Activated CD8-positive, alpha-beta T cell treated with anti-CD3 and anti-CD28 coated beads, Interleukin-2, amount 10 ng/mL, durations not matched to agents 7 days and 5 days (primary cell): ENCODE results near the gene KCNQ1OT1. TPM values are rescaled to one million over a fixed set of nuclear protein-coding genes. Genes with fewer than 3 reads are reported as not detected.

Source experiments
- ATAC-seq: fragments of 150-1000 bp; cut with Tn5 transposase; one replicate; pipeline ENCODE4 v1.10.0; 2021; ENCODE audit warnings: moderate library complexity
- CTCF ChIA-PET: fragments of 350-600 bp; sonication (Branson Sonifier 250); formaldehyde crosslinking; loops from one replicate; lab custom pipeline; 2021; ENCODE audit warnings: antibody characterized with exemption; lab: Charles Lee
- POLR2A ChIA-PET: fragments of 350-600 bp; sonication (Branson Sonifier 250); formaldehyde crosslinking; loops from one replicate; lab custom pipeline; 2021; ENCODE audit warnings: antibody characterized with exemption; lab: Charles Lee
- DNase-seq: peaks from one replicate; pipeline ENCODE4 v3.0.0-alpha.2; 2020
- H3K27ac Mint-ChIP-seq: one replicate; pipeline ENCODE4 v1.8.0; 2021; ENCODE audit warnings: mild to moderate bottlenecking, mixed read lengths
- H3K27me3 Mint-ChIP-seq: one replicate; pipeline ENCODE4 v1.8.0; 2021; ENCODE audit warnings: low read depth, mixed read lengths
- H3K36me3 Mint-ChIP-seq: one replicate; pipeline ENCODE4 v1.8.0; 2021; ENCODE audit warnings: low read depth, mixed read lengths
- H3K4me1 Mint-ChIP-seq: one replicate; pipeline ENCODE4 v1.8.0; 2021; ENCODE audit warnings: low read depth, mixed read lengths
- H3K4me3 Mint-ChIP-seq: one replicate; pipeline ENCODE4 v1.8.0; 2021; ENCODE audit warnings: mild to moderate bottlenecking, mixed read lengths
- H3K9me3 Mint-ChIP-seq: one replicate; pipeline ENCODE4 v1.8.0; 2022; ENCODE audit warnings: mixed read lengths; ENCODE audit not compliant: insufficient read depth
- total RNA-seq, 2 experiments: library from RNA; stranded (reverse); gene quantifications; one replicate each; pipeline ENCODE4 v1.2.3, GENCODE V29; 2021

The KCNQ1OT1 gene
- total RNA-seq, 2 experiments from 2014 or later, result 0.24 to 0.26 TPM

GRCh38 chr11:2580571-2581001 lies 119.2 kb downstream of the KCNQ1OT1 start:
- Mint-ChIP-seq H3K27me3 (no peaks in the 10 kb centered on the region), H3K36me3 (no peaks in the 10 kb centered on the region), H3K4me3 (no peak overlapping the region), H3K27ac (no peak overlapping the region), H3K9me3 (no peaks in the 10 kb centered on the region), H3K4me1 (no peaks in the 10 kb centered on the region)
- ATAC-seq, result no peak
- ChIA-PET POLR2A (no interaction called here), CTCF (no interaction called here)
- DNase-seq, result no peak

GRCh38 chr11:2580061-2580421 lies 119.8 kb downstream of the KCNQ1OT1 start:
- Mint-ChIP-seq H3K4me1 (no peaks in the 10 kb centered on the region), H3K36me3 (no peaks in the 10 kb centered on the region), H3K27ac (no peak overlapping the region), H3K4me3 (no peak overlapping the region), H3K27me3 (no peaks in the 10 kb centered on the region), H3K9me3 (no peaks in the 10 kb centered on the region)
- ChIA-PET CTCF (no interaction called here), POLR2A (no interaction called here)
- ATAC-seq, result no peak
- no peak for DNase-seq

GRCh38 chr11:2579315-2580060 lies 120.3 kb downstream of the KCNQ1OT1 start:
- Mint-ChIP-seq H3K36me3 (no peaks in the 10 kb centered on the region), H3K27ac (no peak overlapping the region), H3K9me3 (no peaks in the 10 kb centered on the region), H3K4me1 (no peaks in the 10 kb centered on the region), H3K27me3 (no peaks in the 10 kb centered on the region), H3K4me3 (no peak overlapping the region)
- ChIA-PET CTCF (no interaction called here), POLR2A (no interaction called here)
- ATAC-seq (no peak), DNase-seq (no peak)

- ATAC-seq (no peak), DNase-seq (no peak)
- Mint-ChIP-seq H3K9me3 (no peaks in the 10 kb centered on the region), H3K36me3 (no peaks in the 10 kb centered on the region), H3K4me1 (no peaks in the 10 kb centered on the region), H3K4me3 (no peak overlapping the region), H3K27ac (no peak overlapping the region), H3K27me3 (no peaks in the 10 kb centered on the region)
- POLR2A ChIA-PET, result no interaction called here
- CTCF ChIA-PET, result no interaction called here
Measured at GRCh38 chr11:2578929-2579270, 120.9 kb downstream of the KCNQ1OT1 start.

GRCh38 chr11:2577991-2578928 lies 121.5 kb downstream of the KCNQ1OT1 start:
- DNase-seq, result no peak
- no peaks in the 10 kb centered on the region for H3K36me3 Mint-ChIP-seq
- no peaks in the 10 kb centered on the region for H3K9me3 Mint-ChIP-seq
- no peak overlapping the region for H3K27ac Mint-ChIP-seq
- H3K4me3 Mint-ChIP-seq, result no peak overlapping the region
- no peaks in the 10 kb centered on the region for H3K27me3 Mint-ChIP-seq
- no peak for ATAC-seq
- ChIA-PET POLR2A (no interaction called here), CTCF (no interaction called here)
- H3K4me1 Mint-ChIP-seq, result no peaks in the 10 kb centered on the region

- Mint-ChIP-seq H3K36me3 (no peaks in the 10 kb centered on the region), H3K27ac (no peak overlapping the region), H3K9me3 (no peaks in the 10 kb centered on the region), H3K4me3 (no peak overlapping the region), H3K4me1 (no peaks in the 10 kb centered on the region), H3K27me3 (no peaks in the 10 kb centered on the region)
- ATAC-seq (no peak), DNase-seq (no peak)
- CTCF ChIA-PET, result no interaction called here
- POLR2A ChIA-PET, result no interaction called here
Measured at GRCh38 chr11:2577031-2577990, 122.5 kb downstream of the KCNQ1OT1 start.

GRCh38 chr11:2576549-2576948 lies 123.2 kb downstream of the KCNQ1OT1 start:
- ChIA-PET CTCF (no interaction called here), POLR2A (no interaction called here)
- DNase-seq (no peak), ATAC-seq (no peak)
- Mint-ChIP-seq H3K27ac (no peak overlapping the region), H3K36me3 (no peaks in the 10 kb centered on the region), H3K9me3 (no peaks in the 10 kb centered on the region), H3K27me3 (no peaks in the 10 kb centered on the region), H3K4me3 (no peak overlapping the region), H3K4me1 (no peaks in the 10 kb centered on the region)

GRCh38 chr11:2576111-2576510 lies 123.7 kb downstream of the KCNQ1OT1 start:
- ChIA-PET POLR2A (interaction anchor here (0.5 kb wide), 1 partner anchor 124 kb away, joined by 3 read pairs; the partner anchor contains the start of gene KCNQ1OT1), CTCF (no interaction called here)
- Mint-ChIP-seq H3K27ac (no peak overlapping the region), H3K36me3 (no peaks in the 10 kb centered on the region), H3K4me1 (no peaks in the 10 kb centered on the region), H3K4me3 (no peak overlapping the region), H3K27me3 (no peaks in the 10 kb centered on the region), H3K9me3 (no peaks in the 10 kb centered on the region)
- no peak for ATAC-seq
- DNase-seq, result no peak

- ChIA-PET CTCF (no interaction called here), POLR2A (interaction anchor here (0.5 kb wide), 1 partner anchor 124 kb away, joined by 3 read pairs; the partner anchor contains the start of gene KCNQ1OT1)
- Mint-ChIP-seq H3K4me1 (no peaks in the 10 kb centered on the region), H3K9me3 (no peaks in the 10 kb centered on the region), H3K36me3 (no peaks in the 10 kb centered on the region), H3K27me3 (no peaks in the 10 kb centered on the region), H3K27ac (no peak overlapping the region), H3K4me3 (no peak overlapping the region)
- DNase-seq (no peak), ATAC-seq (no peak)
Measured at GRCh38 chr11:2575591-2576051, 124.2 kb downstream of the KCNQ1OT1 start.

GRCh38 chr11:2574553-2575535 lies 125.0 kb downstream of the KCNQ1OT1 start:
- Mint-ChIP-seq H3K4me1 (no peaks in the 10 kb centered on the region), H3K27ac (no peak overlapping the region), H3K27me3 (no peaks in the 10 kb centered on the region), H3K4me3 (no peak overlapping the region), H3K9me3 (no peaks in the 10 kb centered on the region), H3K36me3 (no peaks in the 10 kb centered on the region)
- DNase-seq, result no peak
- ATAC-seq, result no peak
- POLR2A ChIA-PET, result no interaction called here
- CTCF ChIA-PET, result no interaction called here
